ENCODE data around the gene PDE2A. TPM values are rescaled to one million over a fixed set of nuclear protein-coding genes. Genes with fewer than 3 reads are reported as not detected.

PDE2A gene
- total and polyA plus RNA-seq, 2 experiments from 2014 or later = 0.60 to 2.2 TPM

GRCh38 chr11:72716290-72716689 is 42.1 kb upstream of the PDE2A start:
- 58% methylated on average over 7 of the region's 7 CpGs for WGBS (ENCODE audit: low lambda C conversion rate, missing lambda C conversion rate)
- no peaks in the 10 kb centered on the region for H3K9me3 ChIP-seq (ENCODE audit: low read depth)
- no peak overlapping the region for H3K4me3 ChIP-seq
- no peaks in the 10 kb centered on the region for H3K9me2 ChIP-seq (replicated peaks; ENCODE audit: insufficient read depth)
- no peak overlapping the region for H3K27ac ChIP-seq
- no peak overlapping the region for H2AFZ ChIP-seq
- no peaks in the 10 kb centered on the region for H3K27me3 ChIP-seq
- TF ChIP-seq CTCF (IDR thresholded peaks at IDR 0.05; ENCODE audit: poor library complexity) (no peak), EZH2phosphoT487 (IDR thresholded peaks at IDR 0.05; ENCODE audit: low read depth, severe bottlenecking, unreplicated experiment) (no peak), EZH2 (IDR thresholded peaks at IDR 0.05; ENCODE audit: borderline replicate concordance) (no peak)
- H3K36me3 ChIP-seq (replicated peaks; ENCODE audit: insufficient read depth, low read depth) = no peaks in the 10 kb centered on the region
- H4K20me1 ChIP-seq (ENCODE audit: insufficient read depth, poor library complexity, severe bottlenecking) = peaks cover 47% of the 10 kb centered on the region
- no peak overlapping the region for H3K4me2 ChIP-seq
- peaks cover 69% of the 10 kb centered on the region for H3K79me2 ChIP-seq
- peaks cover 23% of the 10 kb centered on the region for H3K4me1 ChIP-seq (ENCODE audit: insufficient read depth)
- no peak for DNase-seq (ENCODE audit: low spot score)

GRCh38 chr11:72712841-72713240 is 38.6 kb upstream of the PDE2A start:
- no peaks in the 10 kb centered on the region for H3K36me3 ChIP-seq (replicated peaks; ENCODE audit: insufficient read depth, low read depth)
- peaks cover 34% of the 10 kb centered on the region for H3K79me2 ChIP-seq
- H3K4me1 ChIP-seq (ENCODE audit: insufficient read depth) = peaks cover 8% of the 10 kb centered on the region
- H3K4me3 ChIP-seq = no peak overlapping the region
- peak overlapping the region; percentile 53 for H3K27ac ChIP-seq
- no peak overlapping the region for H2AFZ ChIP-seq
- TF ChIP-seq EZH2 (IDR thresholded peaks at IDR 0.05; ENCODE audit: borderline replicate concordance) (no peak), CTCF (IDR thresholded peaks at IDR 0.05; ENCODE audit: poor library complexity) (no peak), EZH2phosphoT487 (IDR thresholded peaks at IDR 0.05; ENCODE audit: low read depth, severe bottlenecking, unreplicated experiment) (no peak)
- H3K9me3 ChIP-seq (ENCODE audit: low read depth) = no peaks in the 10 kb centered on the region
- H4K20me1 ChIP-seq (ENCODE audit: insufficient read depth, poor library complexity, severe bottlenecking) = peaks cover 23% of the 10 kb centered on the region
- H3K27me3 ChIP-seq = no peaks in the 10 kb centered on the region
- H3K9me2 ChIP-seq (replicated peaks; ENCODE audit: insufficient read depth) = no peaks in the 10 kb centered on the region
- peak overlapping the region; percentile 65 for H3K4me2 ChIP-seq
- WGBS (ENCODE audit: low lambda C conversion rate, missing lambda C conversion rate) = 62% methylated on average over 10 of the region's 10 CpGs
- no peak for DNase-seq (ENCODE audit: low spot score)

- H3K27ac ChIP-seq = peak overlapping the region; percentile 53
- no peak for DNase-seq (ENCODE audit: low spot score)
These were observed 38.0 kb upstream of the PDE2A start for GRCh38 chr11:72712168-72712751.

More at GRCh38 chr11:72712168-72712751, 38.0 kb upstream of the PDE2A start:
- peaks cover 8% of the 10 kb centered on the region for H3K4me1 ChIP-seq (ENCODE audit: insufficient read depth)
- H3K36me3 ChIP-seq (replicated peaks; ENCODE audit: insufficient read depth, low read depth) = no peaks in the 10 kb centered on the region
- H3K79me2 ChIP-seq = peaks cover 30% of the 10 kb centered on the region
- TF ChIP-seq CTCF (IDR thresholded peaks at IDR 0.05; ENCODE audit: poor library complexity) = no peak
- TF ChIP-seq EZH2 (IDR thresholded peaks at IDR 0.05; ENCODE audit: borderline replicate concordance) = no peak
- no peak for TF ChIP-seq EZH2phosphoT487 (IDR thresholded peaks at IDR 0.05; ENCODE audit: low read depth, severe bottlenecking, unreplicated experiment)
- H3K27me3 ChIP-seq = no peaks in the 10 kb centered on the region
- H3K9me2 ChIP-seq (replicated peaks; ENCODE audit: insufficient read depth) = no peaks in the 10 kb centered on the region
- peak overlapping the region; percentile 65 for H3K4me2 ChIP-seq
- H3K9me3 ChIP-seq (ENCODE audit: low read depth) = no peaks in the 10 kb centered on the region
- H2AFZ ChIP-seq = no peak overlapping the region
- WGBS (ENCODE audit: low lambda C conversion rate, missing lambda C conversion rate) = 60% methylated on average over 21 of the region's 26 CpGs
- H4K20me1 ChIP-seq (ENCODE audit: insufficient read depth, poor library complexity, severe bottlenecking) = peaks cover 17% of the 10 kb centered on the region
- H3K4me3 ChIP-seq = no peak overlapping the region
